Measurements from ENCODE around the gene KIFAP3.
"Not testable (repeated sequence)": the region's sequence is repeated elsewhere in the genome, so short reads cannot be mapped to it uniquely, and the experiment has no call there.

Gene KIFAP3

DNA sequence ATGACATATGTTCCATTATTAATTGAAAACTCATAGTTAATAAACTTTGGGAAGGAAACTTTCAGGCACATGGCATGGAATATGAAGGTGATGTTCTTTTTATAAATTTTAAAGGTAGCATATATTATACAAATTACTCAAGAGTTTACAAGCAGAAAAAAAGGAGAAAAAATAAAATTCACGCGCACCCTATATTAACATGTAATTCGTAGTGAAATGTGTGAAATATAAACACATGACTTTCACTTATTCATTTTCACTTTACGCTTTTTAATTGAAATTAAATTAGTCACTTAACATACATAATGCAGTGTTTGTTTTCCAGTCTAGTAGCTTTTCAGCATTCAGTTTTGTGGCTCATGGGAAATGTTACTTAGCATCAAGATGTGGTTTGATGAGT is 153.4 kb downstream of the KIFAP3 start:
- DNase-seq = no peak

DNA sequence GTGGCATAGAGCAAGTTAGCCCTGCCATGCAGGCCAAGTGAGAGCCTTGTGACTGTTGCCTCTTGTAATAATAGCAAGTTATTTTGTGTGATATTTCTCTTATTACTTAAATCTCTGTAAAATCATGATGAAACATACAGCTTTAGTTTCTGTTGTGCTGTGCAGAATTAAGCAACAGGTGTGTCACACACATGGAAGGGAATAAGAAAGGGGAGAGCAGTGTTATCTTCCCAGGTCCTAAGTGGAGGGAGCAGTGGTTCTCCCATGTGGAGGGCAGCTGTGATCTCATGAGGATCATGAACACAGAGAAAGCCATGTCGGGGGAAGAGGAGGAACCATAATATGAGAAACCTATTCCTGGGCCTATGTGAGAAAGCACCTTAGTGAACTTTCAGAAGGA is 155.6 kb downstream of the KIFAP3 start:
- no peak for DNase-seq

DNA sequence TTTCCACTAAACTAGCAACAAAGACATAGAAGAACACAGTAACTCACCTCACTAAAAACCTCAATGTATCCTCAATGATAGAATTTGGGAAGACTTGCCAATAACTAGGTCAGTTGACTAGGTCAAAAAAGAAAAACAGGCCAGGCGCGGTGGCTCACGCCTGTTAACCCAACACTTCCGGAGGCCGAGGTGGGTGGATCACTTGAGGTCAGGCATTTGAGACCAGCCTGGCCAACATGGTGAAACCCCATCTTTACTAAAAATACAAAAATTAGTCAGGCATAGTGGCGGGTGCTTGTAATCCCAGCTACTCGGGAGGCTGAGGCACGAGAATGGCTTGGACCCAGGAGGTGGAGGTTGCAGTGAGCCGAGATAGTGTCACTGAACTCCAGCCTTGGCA is 156.3 kb downstream of the KIFAP3 start:
- not testable (repeated sequence) for DNase-seq

GRCh38 chr1:169915150-169915549 is 159.3 kb downstream of the KIFAP3 start:
- no peak for DNase-seq

GRCh38 chr1:169914531-169914930 is 160.0 kb downstream of the KIFAP3 start:
- DNase-seq = no peak

GRCh38 chr1:169909499-169909898 is 165.0 kb downstream of the KIFAP3 start:
- no peak for DNase-seq

DNA sequence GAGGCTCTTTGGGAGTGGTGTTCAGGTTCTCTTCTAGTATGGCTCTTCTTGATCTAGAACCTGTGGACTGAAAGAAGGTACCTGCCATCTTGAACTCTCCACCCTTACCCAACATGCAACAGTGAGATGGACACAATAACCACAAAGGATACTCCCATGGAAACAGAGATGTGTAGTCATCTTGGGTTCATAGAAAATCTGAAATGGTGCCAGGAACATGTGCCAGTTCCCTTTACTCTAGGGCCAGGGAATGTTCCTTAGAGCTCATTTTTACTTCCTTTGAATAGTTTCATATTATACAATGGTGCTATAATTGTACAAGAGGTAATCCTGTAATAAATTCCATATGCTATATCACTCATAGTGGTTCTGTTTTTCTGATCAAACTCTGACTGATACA is 167.6 kb downstream of the KIFAP3 start:
- no peak for DNase-seq

DNA sequence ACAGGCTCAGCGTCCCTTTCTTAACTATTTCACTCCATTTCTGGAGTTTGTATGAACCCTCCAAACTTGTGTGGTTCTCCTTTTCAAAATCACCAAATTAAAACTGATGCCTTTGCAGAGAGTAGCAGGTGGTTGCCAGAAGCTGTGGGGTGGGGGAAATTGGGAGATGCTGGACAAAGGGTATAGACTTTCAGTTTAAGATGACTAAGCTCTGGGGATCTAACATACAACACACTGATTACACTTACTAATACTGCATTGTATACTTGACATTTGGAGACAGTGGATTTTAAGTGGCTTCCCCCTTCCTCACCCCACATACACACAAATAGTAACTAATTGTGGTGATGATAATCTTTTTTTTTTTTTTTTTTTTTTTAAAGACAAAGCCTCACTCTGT is 169.7 kb downstream of the KIFAP3 start:
- DNase-seq = no peak

GRCh38 chr1:169902751-169903150 is 171.7 kb downstream of the KIFAP3 start:
- DNase-seq = peak in 2 of 6 experiments; percentile 7 to 9

DNA sequence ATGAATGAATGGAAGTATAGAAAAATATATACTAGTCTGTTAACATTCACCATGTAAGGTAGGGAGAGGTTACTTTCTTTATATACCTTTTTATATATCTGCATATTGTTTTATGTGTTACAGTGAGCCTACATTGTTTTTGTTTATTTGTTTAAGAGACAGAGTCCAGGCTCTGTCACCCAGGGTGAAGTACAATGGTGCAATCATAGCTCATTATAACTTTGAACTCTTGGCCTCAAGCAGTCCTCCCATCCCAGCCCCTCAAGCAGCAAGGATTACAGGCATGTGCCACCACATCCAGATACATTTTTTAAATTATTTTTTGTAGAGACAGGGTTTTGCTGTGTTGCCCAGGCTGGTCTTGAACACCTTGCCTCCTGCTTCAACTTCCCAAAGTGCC is 173.4 kb downstream of the KIFAP3 start:
- no peak for DNase-seq

DNA sequence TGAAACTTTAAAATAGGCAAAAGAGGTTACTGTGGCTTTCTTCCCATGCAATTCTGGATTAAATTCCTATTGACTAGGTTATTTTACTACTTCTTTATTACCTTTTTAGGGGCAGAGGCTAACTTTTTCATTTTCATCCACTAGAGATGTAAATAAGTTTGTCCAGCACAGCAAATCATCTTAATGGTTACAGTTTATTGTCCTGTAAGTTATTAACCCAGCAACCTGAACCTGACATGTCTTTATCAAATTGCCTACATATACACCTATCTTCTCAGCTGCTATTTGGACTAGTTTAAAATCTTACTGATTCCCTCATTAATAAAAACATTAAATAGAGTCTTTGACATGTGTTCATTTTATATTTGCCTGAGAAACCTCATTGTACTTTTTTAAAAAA is 173.9 kb downstream of the KIFAP3 start:
- no peak for DNase-seq

DNA sequence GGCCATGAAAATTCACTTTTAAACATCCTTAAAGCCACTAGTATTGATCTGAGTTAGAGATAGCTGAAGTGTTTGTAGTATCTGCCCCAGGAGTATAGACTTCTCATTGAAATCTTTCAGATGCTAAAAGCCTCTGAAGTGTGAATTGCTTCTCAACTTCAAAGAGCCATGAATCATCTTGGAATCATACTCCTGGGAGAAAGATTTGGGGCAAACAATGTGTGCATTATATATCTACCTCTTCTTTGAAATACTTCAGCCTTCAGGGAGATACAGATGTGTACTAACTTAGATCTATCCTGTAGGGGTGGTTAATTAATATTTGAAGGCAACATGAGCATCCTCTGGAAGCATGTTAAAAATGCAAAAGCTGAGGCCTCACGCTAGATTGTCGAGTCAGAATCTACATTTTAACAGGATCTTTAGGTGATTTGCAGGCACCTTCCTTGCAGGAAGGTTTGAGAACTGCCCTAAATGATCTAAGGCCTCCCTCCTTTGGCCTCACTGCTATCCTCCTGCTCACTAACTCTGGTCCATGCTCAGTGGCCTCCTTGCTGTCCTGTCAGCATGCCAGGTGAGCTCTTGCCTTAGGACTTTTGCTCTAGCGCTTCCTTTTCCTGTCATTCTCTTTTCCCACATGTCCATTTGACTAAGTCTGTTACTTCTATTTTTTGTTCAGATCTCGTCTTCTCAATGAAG is 174.8 kb downstream of the KIFAP3 start:
- no peak for DNase-seq

- no peak for DNase-seq
These were observed 178.5 kb downstream of the KIFAP3 start for GRCh38 chr1:169896013-169896412.

DNA sequence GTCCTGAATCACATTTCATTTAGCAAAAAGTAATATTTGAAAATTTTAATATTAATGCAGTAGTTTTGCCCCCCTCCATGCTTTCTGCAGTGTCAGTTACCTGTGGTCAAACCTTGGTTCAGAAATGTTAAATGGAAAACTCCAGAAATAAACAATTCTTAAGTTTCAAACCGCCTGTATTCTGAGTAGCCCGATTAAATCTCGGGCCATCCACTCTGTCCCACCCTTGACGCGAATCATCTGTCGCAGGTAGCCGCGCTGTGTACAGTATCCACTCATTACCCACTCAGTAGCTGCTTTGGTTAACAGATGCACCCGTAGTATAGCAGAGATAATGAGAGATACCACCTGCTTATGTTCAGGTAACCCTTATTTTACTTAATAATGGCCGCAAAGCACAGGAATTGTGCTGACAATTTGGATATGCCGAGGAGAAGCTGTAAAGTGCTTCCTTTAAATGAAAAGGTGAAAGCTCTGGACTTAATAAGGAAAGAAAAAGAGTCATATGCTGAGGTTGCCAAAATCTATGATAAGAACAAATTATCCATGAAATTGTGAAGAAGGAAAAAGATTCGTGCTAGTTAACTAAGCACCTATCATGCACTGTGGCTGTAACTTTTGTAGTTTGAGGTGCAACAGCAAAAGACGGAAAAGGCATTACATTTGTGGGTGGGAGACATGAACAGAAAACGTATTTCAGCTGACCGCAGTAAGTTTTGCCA is 179.9 kb downstream of the KIFAP3 start:
- no peak for DNase-seq

GRCh38 chr1:169893645-169894423 is 180.7 kb downstream of the KIFAP3 start, which contains the start of gene SCYL3:
SCYL3 (minus strand) TSS chr1:169893896; CDS start chr1:169888840, 5,056 bp downstream.
- DNase-seq = peak; percentile 86 to 99 (median 94)

DNA sequence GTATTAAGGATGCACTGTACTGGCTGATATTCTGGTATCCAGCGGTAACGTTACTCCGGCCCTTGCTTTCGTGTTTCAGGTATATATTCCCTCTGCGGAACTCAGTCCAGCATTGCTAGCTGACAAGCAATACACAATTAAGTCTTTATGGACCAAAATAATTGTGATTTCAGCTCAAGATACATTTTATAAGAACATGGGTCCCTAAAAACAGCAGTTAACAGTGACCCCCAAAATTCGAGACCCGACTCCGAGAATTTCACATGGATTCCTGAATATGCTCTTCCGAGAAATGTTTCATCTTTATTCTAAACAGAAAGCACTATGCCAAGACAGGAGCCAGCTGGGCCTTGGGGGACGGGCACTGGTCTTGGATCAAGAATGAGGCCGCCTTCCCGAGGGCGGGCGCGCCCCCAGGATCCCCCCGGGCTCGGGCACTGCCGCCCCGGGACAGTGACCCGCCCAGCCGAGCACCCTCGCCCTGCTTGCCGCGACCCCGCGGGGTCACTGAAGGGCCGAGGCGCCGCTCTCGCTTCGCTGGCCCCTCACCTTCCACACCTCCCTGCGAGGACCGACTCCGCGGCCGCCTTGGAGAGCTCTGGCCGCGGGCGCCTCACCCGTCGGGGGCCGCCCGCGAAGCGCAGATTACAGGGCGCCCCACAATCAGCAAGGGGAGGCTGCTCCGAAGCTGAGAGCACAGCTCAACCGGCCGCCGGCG is 181.4 kb downstream of the KIFAP3 start:
- peak in 2 of 6 experiments; percentile 26 to 43 for DNase-seq

GRCh38 chr1:169892176-169892926 is 182.1 kb downstream of the KIFAP3 start:
- no peak for DNase-seq

DNA sequence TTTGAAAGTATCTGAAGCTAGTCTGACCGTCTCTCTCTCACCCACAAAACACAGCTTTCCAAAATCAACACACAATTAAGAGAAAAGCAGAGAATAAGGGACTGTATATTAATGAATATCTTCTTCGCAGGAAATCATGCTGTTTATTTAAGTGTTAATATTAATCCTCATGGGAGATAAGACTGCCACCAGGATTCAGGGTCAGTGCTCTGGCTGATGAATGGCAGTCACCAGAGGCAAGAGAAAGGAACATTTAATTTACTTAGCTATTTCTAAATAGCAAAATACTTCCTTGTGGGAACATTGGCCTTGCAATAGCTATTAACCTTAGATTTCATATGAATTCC is 183.0 kb downstream of the KIFAP3 start:
- no peak for DNase-seq

DNA sequence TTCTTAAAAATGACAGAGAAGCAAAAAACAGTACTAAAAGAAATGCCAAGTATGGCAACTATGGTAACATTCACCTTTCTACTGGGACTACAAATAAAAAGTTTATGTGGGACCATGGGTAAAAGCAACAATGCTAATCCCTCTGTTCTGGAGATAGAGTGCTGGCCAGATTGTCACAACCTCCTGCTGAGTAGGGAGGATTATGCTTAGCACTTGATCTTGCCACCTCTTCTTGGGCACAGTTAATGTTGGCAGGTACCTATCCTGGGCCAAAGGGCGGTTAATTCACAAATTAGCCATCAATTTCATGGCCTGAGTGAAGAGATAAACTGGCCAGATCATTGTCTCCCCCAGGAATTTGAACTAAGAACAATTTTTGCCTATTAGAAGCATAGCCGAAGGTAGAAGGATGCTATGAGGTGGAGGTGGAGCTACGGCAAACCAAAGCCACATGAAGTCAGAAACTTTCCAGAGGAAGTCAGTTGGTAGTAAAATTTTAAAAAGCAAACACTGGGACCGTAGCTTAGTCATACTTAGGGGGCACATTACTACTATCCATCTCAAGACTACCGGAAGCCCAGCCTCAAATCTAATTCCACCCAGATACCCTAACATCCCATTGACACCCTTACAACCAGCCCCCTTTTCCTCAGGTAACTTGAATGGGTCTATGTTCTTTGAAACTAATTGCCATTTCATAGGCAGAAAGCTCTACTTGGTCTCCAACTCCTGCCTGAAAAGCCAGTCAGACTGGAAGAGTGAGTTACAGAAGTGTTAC is 183.5 kb downstream of the KIFAP3 start:
- DNase-seq = peak; percentile 4 to 38 (median 12)

GRCh38 chr1:169889871-169890270 is 184.6 kb downstream of the KIFAP3 start:
- no peak for DNase-seq

GRCh38 chr1:169886931-169887330 is 187.6 kb downstream of the KIFAP3 start:
- DNase-seq = no peak

Data from stimulated activated naive CD4-positive, alpha-beta T cell (primary cell).